HEK293T (cell line): Measurements from ENCODE around the gene CCDC175.

ENCODE experiments used
- CTCF ChIA-PET: fragments of 350-600 bp; formaldehyde crosslinking; extraction: SDS; loops from one replicate; lab custom pipeline; 2021; ENCODE audit warnings: antibody characterized with exemption, inconsistent platforms; lab: Yijun Ruan, JAX
- POLR2A ChIA-PET: fragments of 350-600 bp; formaldehyde crosslinking; extraction: SDS; loops from one replicate; lab custom pipeline; 2020; ENCODE audit warnings: antibody characterized with exemption, inconsistent platforms; lab: Yijun Ruan, JAX
- DNase-seq: peaks from one replicate; pipeline ENCODE4 v3.0.0; 2012; ENCODE audit warnings: mixed read lengths; ENCODE audit errors: extremely low spot score
- ARNT ChIP-seq: fragments of 450-650 bp; IDR thresholded peaks from 2 replicates; pipeline ENCODE4 v1.6.1; 2017; ENCODE audit warnings: mild to moderate bottlenecking
- BHLHE40 ChIP-seq: fragments of 450-650 bp; IDR thresholded peaks from 2 replicates; pipeline ENCODE4 v1.6.1; 2016; ENCODE audit warnings: mild to moderate bottlenecking, moderate library complexity, borderline replicate concordance
- CTBP1 ChIP-seq: fragments of 450-650 bp; IDR thresholded peaks from 2 replicates; pipeline ENCODE4 v1.6.1; 2016; ENCODE audit warnings: borderline replicate concordance
- ELF4 ChIP-seq: fragments of 450-650 bp; IDR thresholded peaks from 2 replicates; pipeline ENCODE4 v1.6.1; 2017; ENCODE audit warnings: antibody characterized with exemption
- FOXA1 ChIP-seq: fragments of 450-650 bp; IDR thresholded peaks from 2 replicates; pipeline ENCODE4 v1.6.1; 2016; ENCODE audit warnings: mild to moderate bottlenecking
- FOXK2 ChIP-seq: fragments of 450-650 bp; IDR thresholded peaks from 2 replicates; pipeline ENCODE4 v1.6.1; 2016; ENCODE audit warnings: mild to moderate bottlenecking
- FOXM1 ChIP-seq: fragments of 450-650 bp; IDR thresholded peaks from 2 replicates; pipeline ENCODE4 v1.6.1; 2017; ENCODE audit warnings: mild to moderate bottlenecking, borderline replicate concordance
- L3MBTL2 ChIP-seq: fragments of 450-650 bp; conservative IDR thresholded peaks from 2 replicates; pipeline ENCODE4 v1.6.1; 2016; ENCODE audit warnings: mild to moderate bottlenecking
- LEF1 ChIP-seq: fragments of 450-650 bp; IDR thresholded peaks from 2 replicates; pipeline ENCODE4 v1.6.1; 2017; ENCODE audit warnings: mild to moderate bottlenecking, borderline replicate concordance
- NFRKB ChIP-seq: fragments of 450-650 bp; IDR thresholded peaks from 2 replicates; pipeline ENCODE4 v1.6.1; 2016; ENCODE audit warnings: mild to moderate bottlenecking, moderate library complexity
- PKNOX1 ChIP-seq: fragments of 450-650 bp; IDR thresholded peaks from 2 replicates; pipeline ENCODE4 v1.6.1; 2016
- SP1 ChIP-seq: fragments of 450-650 bp; IDR thresholded peaks from 2 replicates; pipeline ENCODE4 v1.6.1; 2017
- SUZ12 ChIP-seq: fragments of 450-650 bp; IDR thresholded peaks from 2 replicates; pipeline ENCODE4 v1.6.1; 2016; ENCODE audit warnings: mild to moderate bottlenecking
- TARDBP ChIP-seq: fragments of 450-650 bp; IDR thresholded peaks from 2 replicates; pipeline ENCODE4 v1.6.1; 2016
- ZNF384 ChIP-seq: fragments of 450-650 bp; IDR thresholded peaks from 2 replicates; pipeline ENCODE4 v1.6.1; 2016

CCDC175 gene

GRCh38 chr14:59537476-59537875 lies 39.1 kb downstream of the CCDC175 start:
- DNase-seq: no peak
- TF ChIP-seq TARDBP (no peak), L3MBTL2 (no peak), CTBP1 (no peak), PKNOX1 (no peak), LEF1 (no peak), SUZ12 (no peak), ZNF384 (no peak), FOXM1 (no peak)
- ChIA-PET CTCF (no interaction called here), POLR2A (no interaction called here)

GRCh38 chr14:59534361-59534987 lies 42.1 kb downstream of the CCDC175 start:
- POLR2A ChIA-PET: interaction anchor here (0.8 kb wide), 1 partner anchor 9 kb away, joined by 3 read pairs; no protein-coding TSS in a partner anchor
- no peak for TF ChIP-seq FOXM1
- CTCF ChIA-PET: no interaction called here
- no peak for DNase-seq

GRCh38 chr14:59532419-59532818 lies 44.2 kb downstream of the CCDC175 start:
- ChIA-PET POLR2A (no interaction called here), CTCF (no interaction called here)
- no peak for DNase-seq
- no peak for TF ChIP-seq CTBP1
- no peak for TF ChIP-seq TARDBP
- no peak for TF ChIP-seq SP1
- TF ChIP-seq ARNT: no peak
- no peak for TF ChIP-seq FOXA1
- no peak for TF ChIP-seq LEF1
- TF ChIP-seq SUZ12: no peak
- TF ChIP-seq PKNOX1: no peak
- TF ChIP-seq FOXM1: no peak
- TF ChIP-seq L3MBTL2: no peak
- TF ChIP-seq BHLHE40: no peak
- no peak for TF ChIP-seq ZNF384
- TF ChIP-seq ELF4: no peak

GRCh38 chr14:59530349-59530748 lies 46.3 kb downstream of the CCDC175 start:
- no peak for DNase-seq
- TF ChIP-seq CTBP1 (no peak), LEF1 (no peak), SUZ12 (no peak), ARNT (no peak), FOXK2 (no peak), TARDBP (no peak), ELF4 (no peak)
- CTCF ChIA-PET: no interaction called here
- POLR2A ChIA-PET: no interaction called here

- ChIA-PET CTCF (no interaction called here), POLR2A (no interaction called here)
Observed at GRCh38 chr14:59529189-59529588, 47.4 kb downstream of the CCDC175 start.

GRCh38 chr14:59520224-59520623 lies 56.4 kb downstream of the CCDC175 start:
- CTCF ChIA-PET: interaction anchor here (0.8 kb wide), 1 partner anchor 57 kb away, joined by 3 read pairs; the partner anchor contains the start of gene CCDC175
- DNase-seq: no peak
- POLR2A ChIA-PET: no interaction called here
- TF ChIP-seq ARNT (no peak), SUZ12 (no peak), FOXK2 (no peak), LEF1 (no peak), BHLHE40 (no peak), SP1 (no peak), PKNOX1 (no peak), FOXM1 (no peak), NFRKB (no peak), ZNF384 (no peak)

More at GRCh38 chr14:59529189-59529588, 47.4 kb downstream of the CCDC175 start:
- no peak for DNase-seq
- no peak for TF ChIP-seq ARNT
- no peak for TF ChIP-seq FOXM1
- TF ChIP-seq L3MBTL2: no peak
- TF ChIP-seq LEF1: no peak
- TF ChIP-seq SUZ12: no peak
- TF ChIP-seq FOXA1: no peak
- TF ChIP-seq BHLHE40: no peak
- no peak for TF ChIP-seq ELF4
- TF ChIP-seq PKNOX1: no peak
